ENCODE measurements around the gene FXN.
"Not testable (repeated sequence)": the region's sequence is repeated elsewhere in the genome, so short reads cannot be mapped to it uniquely, and the experiment has no call there.

Gene FXN

GRCh38 chr9:69089082-69089481, 53.5 kb downstream of the FXN start:
- no peaks in the 10 kb centered on the region for H3K27me3 ChIP-seq (ENCODE audit: low read depth, low read length)
- no peak overlapping the region for H3K27ac ChIP-seq (ENCODE audit: low read length)
- H3K4me3 ChIP-seq (ENCODE audit: low read depth in 1 of 2, low read length in 2 of 2), result no peak overlapping the region
- no peaks in the 10 kb centered on the region for H3K9me3 ChIP-seq (ENCODE audit: control insufficient read depth in 1 of 2, low read length in 2 of 2)
- no peaks in the 10 kb centered on the region for H3K4me1 ChIP-seq (ENCODE audit: control insufficient read depth in 1 of 2, insufficient read depth in 2 of 2, low read length in 2 of 2)
- H3K36me3 ChIP-seq (ENCODE audit: control insufficient read depth in 1 of 2, insufficient read depth in 2 of 2, low read length in 2 of 2), result no peaks in the 10 kb centered on the region

GRCh38 chr9:69089491-69089890, 53.9 kb downstream of the FXN start:
- Histone ChIP-seq H3K4me3 (ENCODE audit: low read depth in 1 of 2, low read length in 2 of 2) (no peak overlapping the region), H3K27me3 (ENCODE audit: low read depth, low read length) (no peaks in the 10 kb centered on the region), H3K36me3 (ENCODE audit: control insufficient read depth in 1 of 2, insufficient read depth in 2 of 2, low read length in 2 of 2) (no peaks in the 10 kb centered on the region), H3K4me1 (ENCODE audit: control insufficient read depth in 1 of 2, insufficient read depth in 2 of 2, low read length in 2 of 2) (no peaks in the 10 kb centered on the region), H3K9me3 (ENCODE audit: control insufficient read depth in 1 of 2, low read length in 2 of 2) (no peaks in the 10 kb centered on the region), H3K27ac (ENCODE audit: low read length) (no peak overlapping the region)

GRCh38 chr9:69090140-69090750, 54.7 kb downstream of the FXN start:
- no peaks in the 10 kb centered on the region for H3K27me3 ChIP-seq (ENCODE audit: low read depth, low read length)
- H3K4me1 ChIP-seq (ENCODE audit: control insufficient read depth in 1 of 2, insufficient read depth in 2 of 2, low read length in 2 of 2), result no peaks in the 10 kb centered on the region
- no peak overlapping the region for H3K27ac ChIP-seq (ENCODE audit: low read length)
- H3K36me3 ChIP-seq (ENCODE audit: control insufficient read depth in 1 of 2, insufficient read depth in 2 of 2, low read length in 2 of 2), result no peaks in the 10 kb centered on the region
- no peak overlapping the region for H3K4me3 ChIP-seq (ENCODE audit: low read depth in 1 of 2, low read length in 2 of 2)
- H3K9me3 ChIP-seq (ENCODE audit: control insufficient read depth in 1 of 2, low read length in 2 of 2), result no peaks in the 10 kb centered on the region

- H3K4me3 ChIP-seq (ENCODE audit: low read depth in 1 of 2, low read length in 2 of 2), result no peak overlapping the region
- H3K27ac ChIP-seq (ENCODE audit: low read length), result no peak overlapping the region
- H3K27me3 ChIP-seq (ENCODE audit: low read depth, low read length), result no peaks in the 10 kb centered on the region
- no peaks in the 10 kb centered on the region for H3K36me3 ChIP-seq (ENCODE audit: control insufficient read depth in 1 of 2, insufficient read depth in 2 of 2, low read length in 2 of 2)
- H3K4me1 ChIP-seq (ENCODE audit: control insufficient read depth in 1 of 2, insufficient read depth in 2 of 2, low read length in 2 of 2), result no peaks in the 10 kb centered on the region
- no peaks in the 10 kb centered on the region for H3K9me3 ChIP-seq (ENCODE audit: control insufficient read depth in 1 of 2, low read length in 2 of 2)
Measured at GRCh38 chr9:69090946-69091345, 55.4 kb downstream of the FXN start.

GRCh38 chr9:69093471-69094103, 58.0 kb downstream of the FXN start:
- Histone ChIP-seq H3K36me3 (ENCODE audit: control insufficient read depth in 1 of 2, insufficient read depth in 2 of 2, low read length in 2 of 2) (no peaks in the 10 kb centered on the region), H3K27me3 (ENCODE audit: low read depth, low read length) (no peaks in the 10 kb centered on the region), H3K4me3 (ENCODE audit: low read depth in 1 of 2, low read length in 2 of 2) (no peak overlapping the region), H3K9me3 (ENCODE audit: control insufficient read depth in 1 of 2, low read length in 2 of 2) (no peaks in the 10 kb centered on the region), H3K4me1 (ENCODE audit: control insufficient read depth in 1 of 2, insufficient read depth in 2 of 2, low read length in 2 of 2) (no peaks in the 10 kb centered on the region), H3K27ac (ENCODE audit: low read length) (no peak overlapping the region)

- H3K4me3 ChIP-seq (ENCODE audit: low read depth in 1 of 2, low read length in 2 of 2); H3K4me1 ChIP-seq (ENCODE audit: control insufficient read depth in 1 of 2, insufficient read depth in 2 of 2, low read length in 2 of 2); H3K27ac ChIP-seq (ENCODE audit: low read length); H3K27me3 ChIP-seq (ENCODE audit: low read depth, low read length); H3K9me3 ChIP-seq (ENCODE audit: control insufficient read depth in 1 of 2, low read length in 2 of 2); H3K36me3 ChIP-seq (ENCODE audit: control insufficient read depth in 1 of 2, insufficient read depth in 2 of 2, low read length in 2 of 2): not testable (repeated sequence)
Measured at GRCh38 chr9:69094361-69095135, 59.0 kb downstream of the FXN start.

- Histone ChIP-seq H3K9me3 (ENCODE audit: control insufficient read depth in 1 of 2, low read length in 2 of 2) (no peaks in the 10 kb centered on the region), H3K4me1 (ENCODE audit: control insufficient read depth in 1 of 2, insufficient read depth in 2 of 2, low read length in 2 of 2) (no peaks in the 10 kb centered on the region), H3K4me3 (ENCODE audit: low read depth in 1 of 2, low read length in 2 of 2) (no peak overlapping the region), H3K27ac (ENCODE audit: low read length) (no peak overlapping the region), H3K36me3 (ENCODE audit: control insufficient read depth in 1 of 2, insufficient read depth in 2 of 2, low read length in 2 of 2) (no peaks in the 10 kb centered on the region), H3K27me3 (ENCODE audit: low read depth, low read length) (no peaks in the 10 kb centered on the region)
Measured at GRCh38 chr9:69097064-69097463, 61.5 kb downstream of the FXN start.

- Histone ChIP-seq H3K4me1 (ENCODE audit: control insufficient read depth in 1 of 2, insufficient read depth in 2 of 2, low read length in 2 of 2) (no peaks in the 10 kb centered on the region), H3K27me3 (ENCODE audit: low read depth, low read length) (no peaks in the 10 kb centered on the region), H3K4me3 (ENCODE audit: low read depth in 1 of 2, low read length in 2 of 2) (no peak overlapping the region), H3K36me3 (ENCODE audit: control insufficient read depth in 1 of 2, insufficient read depth in 2 of 2, low read length in 2 of 2) (no peaks in the 10 kb centered on the region), H3K9me3 (ENCODE audit: control insufficient read depth in 1 of 2, low read length in 2 of 2) (no peaks in the 10 kb centered on the region), H3K27ac (ENCODE audit: low read length) (no peak overlapping the region)
Measured at GRCh38 chr9:69097923-69098593, 62.5 kb downstream of the FXN start.

GRCh38 chr9:69103348-69103996, 67.9 kb downstream of the FXN start:
- H3K27ac ChIP-seq (ENCODE audit: low read length); H3K9me3 ChIP-seq (ENCODE audit: control insufficient read depth in 1 of 2, low read length in 2 of 2); H3K4me1 ChIP-seq (ENCODE audit: control insufficient read depth in 1 of 2, insufficient read depth in 2 of 2, low read length in 2 of 2); H3K4me3 ChIP-seq (ENCODE audit: low read depth in 1 of 2, low read length in 2 of 2); H3K27me3 ChIP-seq (ENCODE audit: low read depth, low read length); H3K36me3 ChIP-seq (ENCODE audit: control insufficient read depth in 1 of 2, insufficient read depth in 2 of 2, low read length in 2 of 2): not testable (repeated sequence)

- no peaks in the 10 kb centered on the region for H3K9me3 ChIP-seq (ENCODE audit: control insufficient read depth in 1 of 2, low read length in 2 of 2)
- no peak overlapping the region for H3K4me3 ChIP-seq (ENCODE audit: low read depth in 1 of 2, low read length in 2 of 2)
- H3K27me3 ChIP-seq (ENCODE audit: low read depth, low read length), result no peaks in the 10 kb centered on the region
- no peaks in the 10 kb centered on the region for H3K4me1 ChIP-seq (ENCODE audit: control insufficient read depth in 1 of 2, insufficient read depth in 2 of 2, low read length in 2 of 2)
- H3K36me3 ChIP-seq (ENCODE audit: control insufficient read depth in 1 of 2, insufficient read depth in 2 of 2, low read length in 2 of 2), result no peaks in the 10 kb centered on the region
- peak overlapping the region; percentile 65 for H3K27ac ChIP-seq (ENCODE audit: low read length)
Measured at GRCh38 chr9:69104830-69105527, 69.4 kb downstream of the FXN start.
